GM10248 (cell line): ENCODE results near the gene DNAJC7.

Experiments
- CTCF ChIA-PET: fragments of 300-600 bp; sonication (Branson Sonifier 250); formaldehyde crosslinking; extraction: SDS; loops from one replicate; lab custom pipeline; 2021; ENCODE audit warnings: antibody characterized with exemption; lab: Yijun Ruan, JAX
- POLR2A ChIA-PET: fragments of 350-650 bp; sonication (Branson Sonifier 250); formaldehyde crosslinking; extraction: SDS; loops from one replicate; lab custom pipeline; 2020; ENCODE audit warnings: antibody characterized with exemption; lab: Yijun Ruan, JAX
- DNase-seq: peaks from one replicate; pipeline ENCODE4 v3.0.0; 2012; ENCODE audit errors: extremely low spot score
- CTCF ChIP-seq: IDR thresholded peaks from 2 replicates; pipeline ENCODE4 v1.5.1; 2012; ENCODE audit warnings: mild to moderate bottlenecking, low read depth; ENCODE audit errors: extremely low read depth, missing control alignments, control extremely low read depth

The DNAJC7 gene

GRCh38 chr17:42052346-42052877 lies 35.2 kb upstream of the DNAJC7 start:
- no peak for DNase-seq
- TF ChIP-seq CTCF: no peak
- ChIA-PET POLR2A (no interaction called here), CTCF (interaction anchor here (5.0 kb wide), 1 partner anchor 16 kb away, joined by 32 read pairs; no protein-coding TSS in a partner anchor)

GRCh38 chr17:42051645-42052044 lies 34.4 kb upstream of the DNAJC7 start:
- TF ChIP-seq CTCF: no peak
- POLR2A ChIA-PET: no interaction called here
- CTCF ChIA-PET: interaction anchor here (0.8 to 1.3 kb wide), 7 partner anchors 11 to 78 kb away, joined by 3 to 7 read pairs (median 4); partner anchors contain the start of gene NKIRAS2
- DNase-seq: no peak

DNA sequence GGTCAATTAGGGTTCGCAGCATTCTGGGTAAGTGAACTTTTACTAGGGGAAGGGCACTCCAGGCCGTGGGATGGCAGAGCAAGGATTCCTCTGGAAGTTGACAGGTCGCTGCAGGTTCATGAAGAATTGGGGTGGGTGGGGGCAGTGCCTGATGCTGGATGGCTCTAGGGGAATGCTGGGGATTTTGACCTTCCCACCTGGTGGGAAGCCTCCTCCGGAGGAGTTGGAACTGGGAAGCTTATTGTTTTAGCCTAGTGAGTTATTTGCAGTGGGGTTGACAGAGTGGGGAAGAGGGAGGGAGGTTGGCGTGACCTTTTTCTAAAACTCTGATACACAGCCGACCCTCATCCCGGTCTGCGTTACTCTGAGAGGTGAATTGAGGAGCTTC lies 33.8 kb upstream of the DNAJC7 start:
- TF ChIP-seq CTCF: no peak
- no peak for DNase-seq
- POLR2A ChIA-PET: no interaction called here
- CTCF ChIA-PET: interaction anchor here (0.8 to 1.3 kb wide), 7 partner anchors 10 to 79 kb away, joined by 3 to 7 read pairs (median 4); partner anchors contain the start of gene NKIRAS2

DNA sequence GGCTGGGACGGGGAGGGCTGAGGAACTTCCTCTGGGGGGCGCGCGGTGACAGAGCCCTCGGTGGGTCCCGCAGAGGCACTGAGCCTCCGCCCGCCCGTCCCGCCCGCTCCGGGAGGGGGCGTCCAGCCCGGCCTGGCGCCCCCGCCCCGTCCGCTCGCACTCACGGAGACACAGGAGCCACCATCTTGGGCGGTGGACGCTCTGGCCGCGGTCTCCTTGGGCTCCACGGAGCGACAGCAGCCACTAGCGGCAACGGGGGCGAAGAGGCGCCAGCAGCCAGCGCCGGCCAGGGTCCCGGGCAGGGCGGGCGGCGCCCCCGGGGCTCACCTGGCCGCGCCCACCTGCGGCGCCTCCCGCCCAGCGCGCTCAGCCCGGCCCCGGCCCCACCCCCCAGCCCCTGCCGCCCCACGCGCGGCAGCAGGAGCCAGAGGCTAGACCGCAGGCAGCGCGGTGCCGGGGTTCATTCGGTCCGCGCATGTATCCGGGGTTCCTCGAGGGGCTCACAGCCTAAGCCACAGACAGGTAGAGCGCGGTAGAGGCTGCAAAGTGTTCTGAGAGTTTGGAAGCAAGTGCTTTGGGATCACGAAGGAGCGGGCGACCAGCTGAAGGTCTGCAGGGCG lies 33.3 kb upstream of the DNAJC7 start, which contains the start of gene C17orf113:
C17orf113 (minus strand) TSS at position 209 of the 620 bp plus-strand sequence. CDS start 7,225 bp downstream, outside the sequence.
- CTCF ChIA-PET: interaction anchor here (1.1 to 1.7 kb wide), 8 partner anchors 10 to 80 kb away, joined by 3 to 12 read pairs (median 6); partner anchors contain the start of gene NKIRAS2
- POLR2A ChIA-PET: no interaction called here
- DNase-seq: peak; percentile 85
- peak; percentile 58 for TF ChIP-seq CTCF

GRCh38 chr17:42049834-42050392 lies 32.7 kb upstream of the DNAJC7 start:
- no peak for TF ChIP-seq CTCF
- ChIA-PET CTCF (interaction anchor here (0.6 to 1.7 kb wide), 8 partner anchors 9 to 272 kb away, joined by 3 to 12 read pairs (median 6); partner anchors contain the start of gene NKIRAS2), POLR2A (no interaction called here)
- no peak for DNase-seq

- POLR2A ChIA-PET: no interaction called here
- CTCF ChIA-PET: interaction anchor here (1.1 to 3.2 kb wide), 2 partner anchors 20 to 27 kb away, joined by 3 to 16 read pairs; partner anchors contain the start of gene NKIRAS2
- TF ChIP-seq CTCF: no peak
- DNase-seq: no peak
Measured at GRCh38 chr17:42047343-42047742, 30.1 kb upstream of the DNAJC7 start.
